HG02840 (cell line): ENCODE data around the gene SORD.
"Not testable (repeated sequence)": the region's sequence is repeated elsewhere in the genome, so short reads cannot be mapped to it uniquely, and the experiment has no call there.

Source experiments
- ATAC-seq: cut with Tn5 transposase; IDR thresholded peaks from one replicate; pipeline ENCODE4 v1.9.1; 2021; ENCODE audit warnings: mild to moderate bottlenecking, moderate library complexity, moderate number of reproducible peaks; ENCODE audit not compliant: unreplicated experiment, low FRiP score

Gene SORD

DNA sequence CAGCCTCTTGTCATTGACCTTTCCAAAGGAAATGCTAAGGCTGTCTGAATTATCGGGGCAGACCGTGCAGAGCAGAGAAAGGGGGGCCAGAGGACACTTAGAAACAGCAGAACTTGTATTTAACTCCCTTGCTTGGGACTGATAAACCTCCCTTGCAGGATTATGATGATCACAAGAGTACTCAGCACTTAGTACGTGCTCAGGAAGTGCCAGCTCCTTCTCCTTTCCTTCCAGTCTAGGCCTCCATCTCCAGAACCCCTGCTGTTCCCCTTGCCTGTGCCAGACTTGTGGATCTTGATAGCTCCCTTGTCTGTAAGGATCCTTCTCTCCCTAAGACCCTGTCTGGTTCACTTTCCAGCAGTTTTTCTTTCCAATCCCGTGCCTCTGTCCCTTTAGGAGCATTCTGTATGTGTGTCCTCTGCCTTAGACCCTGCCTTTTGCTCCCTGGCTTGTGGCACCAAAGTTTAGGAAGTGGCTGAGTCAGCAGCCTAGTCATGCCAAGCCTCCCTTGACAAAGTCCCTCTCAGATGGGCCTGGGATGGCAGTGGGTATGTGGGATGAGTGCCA lies 747 bp downstream of the SORD start:
- no peak for ATAC-seq

DNA sequence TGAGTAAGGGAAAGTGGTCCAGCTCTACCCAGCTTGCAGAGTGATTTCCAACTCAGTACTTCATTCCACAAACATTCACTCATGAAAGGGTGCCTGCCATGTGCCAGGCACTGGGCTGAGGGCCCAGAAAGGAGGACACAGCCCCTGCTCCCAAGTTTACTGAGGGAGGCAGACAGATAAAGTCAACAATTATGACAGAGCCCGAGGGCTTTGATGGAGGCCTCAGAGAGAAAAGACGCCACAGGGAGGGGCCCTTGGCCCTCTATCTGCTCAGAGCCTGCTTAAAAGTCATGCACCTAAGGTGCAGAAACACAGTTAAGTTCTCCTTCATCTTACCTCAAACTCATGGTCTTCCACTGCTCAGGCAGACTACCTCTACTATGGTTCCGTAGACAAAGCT lies 1.7 kb downstream of the SORD start:
- ATAC-seq: not testable (repeated sequence)

DNA sequence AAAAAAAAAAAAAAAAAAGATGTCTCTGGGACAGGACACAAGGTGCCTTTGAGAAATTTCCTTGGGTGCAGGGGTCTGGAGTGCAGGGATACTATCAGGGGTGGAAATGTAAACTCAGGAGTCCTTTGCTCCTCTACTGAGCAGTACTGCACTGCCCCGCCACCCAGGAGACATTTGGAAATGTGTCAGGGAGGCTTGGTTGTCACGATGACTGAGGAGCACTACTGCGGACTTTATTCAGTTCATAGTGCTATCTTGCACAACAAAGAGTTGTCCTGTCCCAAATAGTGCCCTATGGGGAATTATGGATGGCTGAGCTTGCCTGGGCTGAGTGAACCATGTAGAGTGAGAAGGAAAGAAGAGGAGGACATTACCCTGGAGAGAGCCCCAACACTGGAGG lies 2.6 kb downstream of the SORD start:
- ATAC-seq: not testable (repeated sequence)

DNA sequence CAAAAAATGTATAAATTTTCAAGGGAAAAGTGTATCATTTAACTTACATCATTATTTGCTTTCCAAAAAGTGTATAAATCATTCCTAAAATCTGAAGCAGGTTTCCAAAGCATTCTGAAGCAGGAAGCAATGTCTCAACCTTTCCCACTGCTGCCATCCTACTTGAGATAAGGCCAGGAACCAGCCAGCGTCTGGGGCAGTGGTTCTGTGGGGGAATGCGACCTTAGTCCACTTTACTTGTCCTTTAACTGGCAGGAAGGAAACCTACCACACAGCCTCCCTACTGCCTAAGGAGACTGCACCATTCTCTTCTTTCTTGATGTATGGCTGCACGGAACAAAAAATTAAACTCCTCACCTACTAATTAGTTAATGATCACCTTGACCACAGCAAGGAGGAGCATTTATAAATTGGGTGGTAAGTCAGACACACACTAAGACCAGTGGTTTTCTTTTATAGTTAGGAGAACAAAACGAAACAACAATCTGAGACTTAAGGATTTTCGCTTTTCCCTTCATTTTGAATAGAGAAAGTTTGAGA lies 3.7 kb downstream of the SORD start:
- ATAC-seq: no peak

DNA sequence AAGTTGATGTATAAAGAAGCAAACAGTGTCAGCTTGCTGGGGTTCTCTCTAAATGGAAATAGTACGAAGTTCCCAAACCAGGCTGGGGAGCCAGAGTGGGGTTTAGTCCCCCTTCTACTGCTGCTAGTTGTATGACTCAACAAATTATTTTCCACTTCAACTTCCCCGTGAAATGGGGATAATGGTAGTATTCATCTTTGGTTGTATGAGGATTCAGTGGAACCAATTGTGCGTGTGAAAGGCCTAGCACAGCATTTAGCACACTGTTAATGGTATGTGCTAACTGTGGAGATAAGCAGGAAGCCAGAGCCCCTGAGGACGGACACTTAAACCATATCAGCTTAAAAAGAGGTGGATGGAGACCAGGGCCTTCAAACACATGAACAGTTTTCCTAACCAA lies 4.2 kb downstream of the SORD start:
- no peak for ATAC-seq

DNA sequence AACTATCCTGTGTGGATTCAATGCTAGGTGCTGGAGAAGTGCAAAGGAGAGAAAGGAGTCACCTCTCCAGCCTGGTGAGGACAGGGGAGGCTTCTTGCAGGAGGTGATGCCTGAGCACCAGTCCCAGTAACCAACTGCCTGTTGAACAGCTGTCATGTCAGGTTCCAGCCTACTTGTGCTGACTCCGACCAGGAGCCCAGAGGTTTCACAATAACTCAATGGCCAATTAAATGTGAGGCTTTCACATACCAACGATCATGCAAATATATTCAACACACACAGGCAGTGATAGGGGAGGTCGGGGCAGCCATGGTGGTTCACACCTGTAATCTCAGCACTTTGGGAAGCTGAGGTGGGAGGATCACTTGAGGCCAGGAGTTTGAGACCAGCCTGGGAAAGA lies 7.7 kb downstream of the SORD start:
- ATAC-seq: no peak

DNA sequence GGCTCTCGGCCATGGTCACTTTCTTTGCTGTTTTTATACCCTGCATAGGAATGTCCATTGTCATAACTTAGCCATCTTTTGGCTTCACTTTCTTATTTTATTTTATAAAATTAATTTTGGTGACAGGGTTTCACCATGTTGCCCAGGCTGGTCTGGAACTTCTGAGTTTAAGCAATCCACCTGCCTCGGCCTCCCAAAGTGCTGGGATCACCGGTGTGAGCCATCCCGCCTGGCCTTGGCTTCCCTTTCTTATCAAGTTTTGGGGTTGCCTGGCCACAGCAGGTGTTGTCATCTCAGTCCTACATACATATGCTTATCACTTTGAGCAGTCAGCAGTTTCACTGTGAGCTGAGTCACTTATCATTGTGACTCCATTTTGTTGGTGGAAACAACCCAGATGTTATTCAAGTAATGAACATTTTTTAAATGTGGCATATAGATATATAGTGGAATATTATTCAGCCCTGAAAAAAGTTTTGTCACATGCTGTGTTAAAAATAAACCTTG lies 8.6 kb downstream of the SORD start:
- ATAC-seq: not testable (repeated sequence)

DNA sequence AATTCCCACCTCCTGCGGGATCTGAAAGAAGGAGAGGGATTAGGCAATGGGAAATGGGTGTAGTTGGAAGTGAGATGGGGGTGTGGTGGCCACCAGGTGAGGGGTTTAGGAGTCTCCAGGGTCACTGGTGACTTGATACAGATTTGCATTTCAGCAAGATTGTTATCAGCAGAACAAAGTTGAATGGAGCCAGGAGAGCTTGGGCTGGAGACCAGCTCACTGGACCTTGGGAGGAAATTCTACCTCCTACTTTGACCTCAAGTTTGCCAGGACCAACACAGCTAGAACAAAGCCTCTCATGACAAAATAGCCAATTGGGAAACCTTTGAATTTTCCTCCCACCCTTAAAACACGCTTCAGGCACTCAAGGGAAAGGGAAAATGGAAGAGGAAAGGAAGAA lies 9.5 kb downstream of the SORD start:
- not testable (repeated sequence) for ATAC-seq

DNA sequence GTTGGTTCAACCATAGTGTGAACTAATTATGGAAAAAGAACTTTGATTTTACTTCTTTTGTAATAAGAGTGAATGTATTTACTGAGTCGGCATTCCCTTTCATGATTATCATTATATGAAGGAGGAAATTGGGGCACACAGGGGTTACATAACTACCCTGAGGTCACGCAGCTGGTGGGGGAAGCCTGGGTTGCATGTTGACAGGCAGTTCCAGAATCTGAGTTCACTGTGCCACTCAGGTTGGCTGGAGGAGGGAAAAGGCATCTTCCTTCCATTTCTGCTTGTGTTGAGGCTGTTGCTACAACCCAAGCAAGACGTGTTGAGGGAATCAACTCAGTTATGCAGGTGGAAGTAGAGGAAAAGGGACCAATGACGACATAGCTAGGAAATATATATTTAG lies 11.1 kb downstream of the SORD start:
- ATAC-seq: not testable (repeated sequence)

DNA sequence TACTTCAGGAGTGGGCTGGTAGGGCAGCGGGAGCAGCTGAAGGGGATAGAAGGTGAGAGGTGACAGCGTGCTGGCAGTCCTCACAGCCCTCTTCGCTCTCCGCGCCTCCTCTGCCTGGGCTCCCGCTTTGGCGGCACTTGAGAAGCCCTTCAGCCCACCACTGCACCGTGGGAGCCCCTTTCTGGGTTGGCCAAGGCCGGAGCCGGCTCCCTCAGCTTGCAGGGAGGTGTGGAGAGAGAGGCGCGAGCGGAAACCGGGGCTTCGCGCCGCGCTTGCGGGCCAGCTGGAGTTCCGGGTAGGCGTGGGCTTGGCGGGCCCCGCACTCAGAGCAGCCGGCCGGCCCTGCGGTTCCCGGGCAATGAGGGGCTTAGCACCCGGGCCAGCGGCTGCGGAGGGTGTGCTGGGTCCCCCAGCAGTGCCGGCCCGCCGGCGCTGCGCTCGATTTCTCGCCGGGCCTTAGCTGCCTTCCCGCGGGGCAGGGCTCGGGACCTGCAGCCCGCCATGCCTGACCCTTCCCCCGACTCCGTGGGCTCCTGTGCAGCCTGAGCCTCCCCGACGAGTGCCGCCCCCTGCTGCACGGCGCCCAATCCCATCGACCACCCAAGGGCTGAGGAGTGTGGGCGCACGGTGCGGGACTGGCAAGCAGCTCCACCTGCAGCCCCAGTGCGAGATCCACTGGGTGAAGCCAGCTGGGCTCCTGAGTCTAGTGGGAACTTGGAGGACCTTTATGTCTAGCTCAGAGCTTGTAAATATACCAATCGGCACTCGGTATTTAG lies 11.8 kb downstream of the SORD start:
- not testable (repeated sequence) for ATAC-seq

DNA sequence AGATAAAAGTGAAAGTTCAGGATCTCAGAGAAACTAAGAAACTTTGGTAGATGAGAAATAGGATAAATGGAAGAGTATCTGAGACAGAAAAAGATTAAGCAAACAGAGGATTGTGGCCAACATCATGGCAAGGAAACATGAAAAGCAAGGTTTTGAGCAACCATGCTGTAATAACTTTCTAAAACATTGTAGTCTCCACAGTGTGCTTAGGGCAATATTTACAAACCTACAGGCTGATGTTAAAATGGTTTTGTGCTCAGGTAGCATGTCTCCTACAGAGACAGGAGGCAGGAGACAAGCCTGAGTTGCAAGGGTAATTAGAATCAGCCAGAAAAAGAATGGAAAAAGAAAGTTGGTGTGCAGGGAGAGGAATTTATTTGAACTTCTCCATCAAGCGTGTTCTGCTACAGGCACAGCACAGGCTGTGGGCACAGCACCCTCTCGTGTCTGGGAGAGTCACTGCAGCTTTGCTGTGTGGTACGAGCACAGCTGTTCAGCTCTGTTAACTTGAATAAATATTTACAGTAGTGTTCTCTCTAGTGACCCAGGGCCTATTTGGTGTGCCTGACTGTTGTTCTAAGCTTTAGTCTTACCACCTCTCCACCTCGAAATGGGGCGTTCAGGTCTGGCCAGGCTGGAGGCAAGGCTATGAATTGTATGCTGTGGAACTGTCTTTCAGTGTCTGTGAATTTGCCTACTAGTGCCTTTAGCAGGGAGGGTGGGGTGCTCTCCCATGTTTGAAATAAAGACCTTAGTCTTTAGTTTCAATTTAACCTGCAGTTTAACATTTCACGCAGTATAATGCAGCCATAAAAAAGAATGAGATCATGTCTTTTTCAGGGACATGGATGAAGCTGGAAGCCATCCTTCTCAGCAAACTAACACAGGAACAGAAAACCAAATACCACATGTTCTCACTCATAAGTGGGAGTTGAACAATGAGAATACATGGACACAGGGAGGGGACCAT lies 14.1 kb downstream of the SORD start:
- ATAC-seq: peak; percentile 70

DNA sequence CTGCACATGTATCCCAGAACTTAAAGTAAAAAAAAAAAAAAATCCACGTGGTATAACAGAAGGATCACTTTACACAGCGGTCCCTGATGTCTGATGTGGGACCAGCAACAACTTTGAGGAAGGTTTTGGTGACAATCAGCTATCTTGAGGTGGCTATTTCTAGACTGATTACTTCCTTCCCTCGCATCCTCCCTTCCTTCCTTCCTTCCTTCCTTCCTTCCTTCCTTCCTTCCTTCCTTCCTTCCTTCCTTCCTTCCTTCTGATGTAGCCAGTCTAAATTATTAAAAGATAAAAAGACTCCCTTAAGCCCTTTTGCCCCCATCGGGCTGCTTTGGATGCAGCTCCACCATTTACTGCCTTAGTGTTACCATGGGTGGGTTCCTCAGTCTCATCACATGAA lies 14.9 kb downstream of the SORD start:
- ATAC-seq: no peak

DNA sequence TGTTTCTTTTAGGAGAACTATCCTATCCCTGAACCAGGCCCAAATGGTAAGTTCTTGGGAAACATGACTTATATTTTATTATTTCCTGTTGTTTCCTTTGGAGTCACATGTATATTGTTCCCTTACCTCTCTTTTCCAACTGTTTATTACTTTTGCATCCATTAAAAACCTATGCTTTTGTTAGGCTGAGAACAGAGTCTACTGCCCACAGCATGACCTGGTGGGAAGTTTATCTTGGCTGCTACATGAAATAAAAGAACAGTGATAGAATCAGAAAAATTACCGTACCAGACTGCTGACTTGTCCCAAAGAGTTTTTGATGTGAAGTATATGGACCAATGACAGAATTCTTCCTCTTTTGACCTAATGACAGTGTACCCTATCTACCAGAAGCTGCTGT lies 17.4 kb downstream of the SORD start:
- ATAC-seq: not testable (repeated sequence)

DNA sequence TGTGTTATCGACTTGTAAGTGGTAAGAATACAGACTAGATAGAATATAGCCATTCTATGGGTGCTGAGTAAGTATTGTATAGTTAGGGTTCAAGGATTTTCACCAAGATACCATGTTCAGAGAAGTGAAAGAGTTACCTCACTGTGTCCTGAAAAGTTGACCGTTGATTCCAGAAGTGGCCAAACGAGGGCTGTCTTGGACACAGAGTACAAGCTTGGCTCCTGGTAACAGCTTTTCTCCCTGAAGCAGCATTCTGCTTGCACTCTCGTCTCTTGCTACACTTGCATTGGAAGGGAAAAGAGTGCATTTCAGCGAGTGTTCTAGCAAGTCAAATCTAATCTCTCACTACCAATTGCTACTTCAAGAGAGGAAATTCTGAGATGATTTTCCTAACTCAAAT lies 18.5 kb downstream of the SORD start:
- not testable (repeated sequence) for ATAC-seq

DNA sequence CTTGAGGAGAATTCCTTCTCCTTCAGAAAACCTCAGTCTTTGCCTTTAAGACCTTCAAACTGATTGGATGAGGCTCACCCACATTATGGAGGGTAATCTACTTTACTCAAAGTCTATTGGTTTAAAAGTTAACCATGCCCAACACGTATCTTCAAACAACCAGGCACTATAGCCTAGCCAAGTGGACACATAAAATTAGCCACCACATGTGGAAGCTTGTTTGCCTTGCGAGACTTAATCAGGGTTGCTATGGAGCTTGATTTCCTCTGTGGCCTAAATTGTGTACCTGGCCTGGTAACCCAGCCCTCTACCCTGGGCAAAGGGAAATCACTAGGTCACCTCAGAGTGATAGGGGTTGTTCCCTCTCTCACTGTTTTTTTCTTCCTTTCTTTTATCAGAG lies 19.9 kb downstream of the SORD start:
- not testable (repeated sequence) for ATAC-seq

DNA sequence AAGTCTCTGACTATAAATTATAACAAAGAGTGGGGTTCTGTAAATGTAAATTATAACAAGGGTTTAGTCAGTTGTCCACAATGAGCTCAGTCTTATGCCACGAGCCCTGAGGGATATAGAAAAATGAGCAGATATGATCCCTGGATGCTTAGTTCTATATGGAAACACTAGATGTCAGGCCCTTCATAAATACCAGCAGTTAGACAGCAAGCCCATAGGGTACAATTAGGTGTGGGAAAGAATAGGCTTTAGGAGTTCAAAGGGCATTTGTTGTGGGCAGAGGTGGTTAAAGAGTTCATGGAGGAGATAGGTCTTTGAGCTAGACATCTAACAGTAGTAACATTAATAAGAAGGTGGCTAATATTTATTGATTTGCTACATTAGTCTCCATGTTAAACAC lies 21.3 kb downstream of the SORD start:
- ATAC-seq: not testable (repeated sequence)

DNA sequence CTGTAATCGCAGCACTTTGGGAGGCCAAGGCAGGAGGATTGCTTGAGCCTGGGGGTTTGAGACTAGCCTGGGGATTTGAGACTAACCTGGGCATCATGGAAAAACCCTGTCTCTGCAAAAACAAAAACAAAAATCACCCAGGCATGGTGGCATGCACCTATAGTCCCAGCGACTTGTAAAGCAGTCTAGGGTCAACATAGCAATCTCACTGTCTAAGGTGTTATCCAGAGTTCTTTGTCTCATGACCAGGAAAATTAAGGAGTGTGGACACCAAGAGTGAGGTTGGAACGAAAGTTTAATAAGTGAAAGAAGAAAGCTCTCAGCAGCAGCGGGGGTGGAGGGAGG lies 25.4 kb downstream of the SORD start:
- ATAC-seq: not testable (repeated sequence)

DNA sequence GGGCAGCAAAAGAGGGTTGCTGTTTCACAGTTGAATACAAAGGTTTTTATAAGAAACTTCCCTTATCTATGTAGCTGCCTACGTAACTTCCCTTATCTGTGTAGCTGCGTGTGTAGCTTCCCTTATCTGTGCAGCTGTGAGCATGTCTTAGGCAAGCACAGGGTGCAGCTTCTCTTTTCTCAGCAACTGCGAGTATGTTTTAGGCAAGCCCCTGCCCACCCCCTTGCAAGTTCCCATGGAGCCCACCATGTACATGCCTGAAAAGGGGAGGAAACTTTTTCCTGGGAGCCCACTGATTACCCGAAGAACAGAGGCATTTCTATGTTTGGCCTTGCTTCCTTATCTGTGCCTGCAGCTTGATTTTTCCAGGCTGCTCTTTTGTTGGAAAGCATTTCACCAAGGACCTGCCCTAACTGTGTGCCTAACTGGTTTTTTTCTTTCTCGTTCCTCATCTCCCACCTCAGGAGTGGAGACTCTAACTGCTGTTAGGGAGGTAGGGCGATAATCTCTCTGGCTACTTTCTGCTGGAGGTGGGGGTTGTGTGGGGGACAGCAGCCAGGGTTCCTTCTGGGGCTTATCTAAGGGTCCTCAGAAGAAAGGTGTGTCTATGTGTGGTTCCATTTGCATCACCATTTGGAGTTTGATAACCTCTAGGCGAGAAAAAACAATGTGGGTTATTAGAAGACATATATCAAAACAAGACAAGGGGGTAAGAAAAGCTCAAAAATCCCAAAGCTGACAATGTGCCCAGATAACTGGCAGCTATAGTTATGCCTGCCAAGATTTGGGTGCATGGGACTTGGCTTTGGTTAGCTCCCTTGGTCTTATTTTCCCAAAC lies 26.0 kb downstream of the SORD start:
- no peak for ATAC-seq

DNA sequence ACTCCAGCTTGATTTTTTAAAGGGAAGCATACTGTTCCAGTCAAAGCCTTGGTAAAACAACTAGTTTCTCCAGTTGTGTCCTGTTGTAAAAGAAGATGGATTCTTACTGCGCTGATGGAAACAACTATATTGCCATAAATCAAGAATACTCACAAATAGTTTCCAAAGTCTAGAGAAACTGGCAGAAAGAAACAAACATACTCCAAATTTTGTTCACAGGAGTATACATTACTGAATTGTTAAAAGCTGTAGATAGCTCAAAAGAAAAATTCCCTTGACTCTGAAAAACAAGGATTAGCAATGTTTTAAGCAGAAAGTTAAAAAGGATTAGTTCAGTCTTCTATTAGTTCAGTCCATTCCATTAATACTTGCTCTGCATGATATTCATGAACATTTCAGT lies 27.6 kb downstream of the SORD start:
- no peak for ATAC-seq

DNA sequence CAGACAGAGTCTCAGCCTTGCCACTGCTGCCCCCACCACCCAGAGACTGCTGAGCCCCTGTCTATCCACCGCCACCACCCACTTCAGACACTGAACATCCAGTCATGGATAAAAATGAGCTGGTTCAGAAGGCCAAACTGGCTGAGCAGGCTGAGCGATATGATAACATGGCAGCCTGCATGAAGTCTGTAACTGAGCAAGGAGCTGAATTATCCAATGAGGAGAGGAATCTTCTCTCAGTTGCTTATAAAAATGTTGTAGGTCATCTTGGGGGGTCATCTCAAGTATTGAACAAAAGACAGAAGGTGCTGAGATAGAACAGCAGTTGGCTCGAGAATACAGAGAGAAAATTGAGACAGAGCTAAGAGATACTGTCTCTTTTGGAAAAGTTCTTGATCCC lies 29.7 kb downstream of the SORD start:
- not testable (repeated sequence) for ATAC-seq
